Measurements from ENCODE around the gene TMEM44.

- TF ChIP-seq CTCF (IDR thresholded peaks at IDR 0.05) (no peak), MAX (CRISPR knock-in tag; IDR thresholded peaks at IDR 0.05) (no peak), JUN (CRISPR knock-in tag; IDR thresholded peaks at IDR 0.05) (no peak), TCF7 (CRISPR knock-in tag; IDR thresholded peaks at IDR 0.05; ENCODE audit: low read depth) (no peak), ETV6 (CRISPR knock-in tag; IDR thresholded peaks at IDR 0.05) (no peak), ZNF416 (CRISPR knock-in tag; IDR thresholded peaks at IDR 0.05) (no peak), NFYB (CRISPR knock-in tag; conservative IDR thresholded peaks at IDR 0.05; ENCODE audit: low read depth) (no peak), ZNF281 (CRISPR knock-in tag; IDR thresholded peaks at IDR 0.05) (no peak), GTF2I (CRISPR knock-in tag; conservative IDR thresholded peaks at IDR 0.05) (no peak)
Measured at GRCh38 chr3:194584320-194584776, 48.9 kb downstream of the TMEM44 start.

Data from WTC11 (cell line).